Cerebellar cortex (tissue), 1 donor: ENCODE results near the gene CDK9.
"Not testable (repeated sequence)": the region's sequence is repeated elsewhere in the genome, so short reads cannot be mapped to it uniquely, and the experiment has no call there.

Experiments
- DNase-seq: peaks from one replicate; pipeline ENCODE4 v3.0.0-alpha.2; 2015; ENCODE audit warnings: low spot score

CDK9 gene

DNA sequence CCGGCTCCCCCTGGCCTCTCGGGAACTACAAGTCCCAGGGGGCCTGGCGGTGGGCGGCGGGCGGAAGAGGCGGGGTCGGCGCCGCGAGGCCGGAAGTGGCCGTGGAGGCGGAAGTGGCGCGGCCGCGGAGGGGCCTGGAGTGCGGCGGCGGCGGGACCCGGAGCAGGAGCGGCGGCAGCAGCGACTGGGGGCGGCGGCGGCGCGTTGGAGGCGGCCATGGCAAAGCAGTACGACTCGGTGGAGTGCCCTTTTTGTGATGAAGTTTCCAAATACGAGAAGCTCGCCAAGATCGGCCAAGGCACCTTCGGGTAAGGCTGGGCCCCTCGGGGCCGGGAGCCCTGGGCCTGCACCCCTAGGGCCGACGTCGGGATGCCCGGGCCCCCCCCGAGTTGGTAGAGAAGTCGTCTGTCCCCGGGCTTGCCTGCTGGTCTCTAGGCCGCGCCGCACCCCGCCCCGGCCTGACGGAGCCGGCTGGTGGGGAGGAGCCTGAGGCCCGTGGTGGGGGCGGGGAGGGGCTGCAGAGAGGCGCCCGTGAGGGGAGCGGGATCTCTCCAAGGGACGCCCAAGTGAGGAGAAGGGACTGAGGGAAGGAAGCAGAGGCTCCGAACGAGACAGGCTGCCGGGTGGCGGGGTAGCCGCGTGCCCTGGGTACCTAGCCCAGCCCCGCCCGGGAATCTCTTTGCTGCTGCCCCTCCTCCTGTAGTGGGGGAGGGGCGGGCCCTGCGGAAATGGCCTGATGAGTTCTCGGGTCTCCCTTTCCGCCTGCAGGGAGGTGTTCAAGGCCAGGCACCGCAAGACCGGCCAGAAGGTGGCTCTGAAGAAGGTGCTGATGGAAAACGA is at the start of gene CDK9:
CDK9 (plus strand) TSS at position 102 of the 840 bp plus-strand sequence; CDS start at position 217, 115 bp downstream.
- DNase-seq, result peak; percentile 82

DNA sequence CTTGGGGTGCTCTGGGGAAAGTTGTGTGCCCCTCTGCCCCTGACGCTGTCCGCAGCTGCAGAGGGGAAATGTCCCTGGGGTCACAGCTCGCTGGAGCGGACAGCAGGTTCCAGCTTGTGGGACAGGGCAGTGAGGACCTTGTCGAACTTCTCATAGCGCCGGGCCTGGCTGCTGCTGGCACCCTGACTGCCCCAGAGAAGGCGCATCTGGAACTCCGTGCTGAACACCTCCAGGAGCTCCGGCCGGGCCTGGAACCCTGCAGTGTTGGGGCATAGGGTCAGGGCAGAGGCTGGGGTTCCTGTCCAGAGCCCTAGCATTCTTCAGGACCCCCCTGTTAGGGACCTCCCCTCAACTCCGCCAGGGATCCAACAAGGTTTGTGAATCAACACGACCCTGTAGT is 47.2 kb upstream of the CDK9 start:
- DNase-seq, result no peak

DNA sequence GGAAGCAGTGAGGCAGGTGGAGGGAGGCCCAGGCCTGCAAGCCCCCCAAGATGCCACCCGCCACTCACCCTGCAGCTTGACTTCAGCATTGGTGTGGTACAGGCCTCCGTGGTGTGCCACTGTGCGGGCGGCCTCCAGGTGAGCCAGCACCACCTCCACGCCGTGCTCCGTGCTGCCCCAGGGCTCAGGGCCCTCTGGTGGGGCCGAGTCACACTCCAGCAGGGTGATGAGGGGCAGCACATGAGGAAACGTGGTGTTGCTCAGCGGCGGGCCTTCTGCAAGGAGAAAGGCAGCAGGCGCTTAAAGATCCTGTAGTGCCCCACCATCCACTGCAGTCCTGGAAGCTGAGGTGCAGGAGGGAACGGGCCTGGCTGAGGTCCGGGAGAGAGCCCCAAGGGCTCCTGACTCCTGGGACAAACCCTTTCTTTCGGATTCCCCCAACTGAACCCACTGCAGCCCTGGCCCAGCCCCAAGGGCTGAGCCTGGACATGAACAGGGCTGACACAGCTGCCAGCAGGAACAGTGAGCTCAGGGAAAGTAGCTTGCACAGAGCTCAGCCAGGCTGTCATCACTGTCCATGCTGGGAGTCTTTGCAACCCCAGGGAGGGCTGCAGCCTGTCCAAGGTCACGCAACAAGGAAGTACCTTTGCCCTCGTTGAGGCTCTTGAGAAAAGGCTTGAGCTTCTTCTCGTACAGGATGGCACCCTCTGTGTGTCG is 46.1 kb upstream of the CDK9 start:
- no peak for DNase-seq

DNA sequence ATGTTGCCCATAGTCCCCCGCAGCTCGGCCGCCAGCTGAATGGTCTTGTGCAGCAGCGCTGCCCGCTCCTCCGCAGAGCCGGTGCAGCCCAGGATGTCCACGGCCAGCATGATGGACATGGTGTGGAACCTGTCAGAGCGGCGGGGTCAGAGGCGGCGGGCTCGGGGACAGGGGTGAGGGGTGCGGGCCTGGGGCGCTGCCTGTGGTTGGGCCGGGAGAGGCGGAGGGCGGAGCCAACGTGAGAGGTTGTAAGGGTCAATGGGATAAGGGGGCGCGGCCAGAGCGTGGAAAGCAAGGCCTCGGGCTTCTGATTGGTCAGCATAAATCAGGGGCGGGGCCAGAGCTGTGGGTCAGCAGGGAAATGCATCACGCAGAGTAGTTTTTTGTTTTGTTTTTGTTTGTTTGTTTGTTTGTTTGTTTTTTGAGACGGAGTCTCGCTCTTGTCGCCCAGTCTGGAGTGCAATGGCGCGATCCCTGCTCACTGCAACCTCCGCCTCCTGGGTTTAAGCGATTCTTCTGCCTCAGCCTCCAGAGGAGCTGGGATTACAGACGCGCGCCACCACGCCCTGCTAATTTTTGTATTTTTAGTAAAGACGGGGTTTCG is 43.9 kb upstream of the CDK9 start:
- DNase-seq, result peak; percentile 92

DNA sequence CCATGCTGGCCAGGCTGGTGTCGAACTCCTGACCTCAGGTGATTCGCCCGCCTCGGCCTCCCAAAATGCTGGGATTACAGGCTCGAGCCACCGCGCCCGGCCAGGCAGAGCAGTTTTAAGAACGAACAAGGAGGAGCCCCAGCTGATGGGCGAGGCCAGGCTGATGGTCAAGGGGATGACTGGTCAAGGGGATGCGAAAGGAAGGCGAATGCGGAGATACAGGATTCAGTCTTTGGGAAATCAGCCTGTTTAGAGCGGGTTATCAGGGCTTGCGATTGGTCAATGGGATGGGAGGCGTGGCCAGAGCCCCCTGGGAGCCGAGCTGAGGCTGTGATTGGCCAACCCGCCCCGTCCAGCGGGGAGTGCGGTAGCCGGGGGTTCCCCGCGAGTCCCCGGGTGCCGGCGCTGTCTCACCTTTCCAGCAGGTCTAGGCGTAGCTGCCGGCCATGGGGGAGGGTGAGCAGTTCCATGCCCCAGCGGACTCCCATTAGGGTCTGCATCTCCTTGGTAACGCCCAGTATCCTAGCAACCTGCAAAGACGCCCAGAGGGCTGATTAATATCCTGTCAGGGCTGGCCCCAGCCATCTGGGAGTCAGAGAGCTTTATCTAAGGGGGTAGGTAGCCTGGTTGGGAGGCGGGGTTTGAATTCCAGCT is 43.3 kb upstream of the CDK9 start:
- DNase-seq, result peak; percentile 90

DNA sequence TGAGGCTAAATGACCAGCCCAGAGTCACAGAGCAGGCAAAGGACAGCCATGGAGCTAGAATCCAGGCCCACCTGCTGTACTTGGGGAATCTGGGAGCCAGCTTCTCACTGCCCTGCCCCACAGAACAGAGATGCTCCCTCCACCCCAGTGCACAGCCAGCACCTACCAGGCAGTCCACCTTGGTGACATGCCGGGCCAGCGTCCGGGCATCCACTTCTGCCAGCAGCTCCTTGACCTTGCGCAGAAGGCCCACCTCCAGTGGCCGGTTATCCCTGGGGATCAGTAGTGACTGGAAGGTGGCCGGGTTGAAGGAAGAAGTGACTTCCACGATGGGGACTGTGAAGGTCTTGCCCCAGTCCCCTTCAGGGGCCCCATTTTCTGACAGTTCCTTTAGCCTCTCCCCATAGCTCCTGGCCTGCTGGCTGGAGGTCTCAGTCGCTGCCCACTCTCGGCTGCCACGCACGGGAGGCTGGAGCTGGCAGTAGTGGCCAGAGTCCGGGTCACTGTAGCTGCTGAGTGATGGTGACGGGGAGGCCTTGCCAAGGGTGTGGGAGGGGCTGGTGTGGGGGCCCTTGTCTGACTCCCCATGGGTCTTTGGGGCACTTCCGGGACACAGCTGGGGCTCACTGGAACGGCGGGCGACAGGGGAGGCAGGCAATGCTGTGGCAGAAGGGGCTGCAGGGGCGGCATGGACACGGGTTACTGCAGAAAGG is 41.3 kb upstream of the CDK9 start:
- no peak for DNase-seq

DNA sequence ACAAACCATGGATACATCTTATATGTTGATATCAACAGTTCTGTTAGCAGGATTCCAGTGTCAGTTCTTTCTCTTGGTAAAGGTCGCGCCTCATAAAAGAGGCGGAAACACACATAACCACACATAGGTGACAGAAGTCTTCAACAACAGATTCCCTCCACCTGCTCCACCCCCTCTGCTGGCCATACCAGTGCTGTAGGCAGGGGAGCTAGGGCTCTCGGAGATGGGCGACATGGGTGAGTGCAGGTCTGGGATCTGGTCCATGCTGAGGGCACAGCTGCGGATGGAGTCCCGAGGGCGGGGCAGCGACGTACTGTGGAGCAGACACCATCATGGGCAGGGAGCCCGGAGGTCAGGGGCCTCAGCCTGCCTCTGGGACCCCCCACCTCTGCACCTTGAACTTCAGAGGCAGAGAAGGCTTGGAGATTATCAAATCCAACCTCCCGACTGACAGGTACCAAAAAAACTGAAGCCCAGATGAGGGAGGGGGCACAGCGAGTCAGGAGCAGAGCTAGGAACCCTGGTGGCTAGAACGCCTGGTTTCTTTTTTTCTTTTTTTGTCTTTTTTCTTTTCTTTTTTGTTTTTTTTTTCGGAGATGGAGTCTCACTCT is 38.8 kb upstream of the CDK9 start:
- DNase-seq, result no peak

DNA sequence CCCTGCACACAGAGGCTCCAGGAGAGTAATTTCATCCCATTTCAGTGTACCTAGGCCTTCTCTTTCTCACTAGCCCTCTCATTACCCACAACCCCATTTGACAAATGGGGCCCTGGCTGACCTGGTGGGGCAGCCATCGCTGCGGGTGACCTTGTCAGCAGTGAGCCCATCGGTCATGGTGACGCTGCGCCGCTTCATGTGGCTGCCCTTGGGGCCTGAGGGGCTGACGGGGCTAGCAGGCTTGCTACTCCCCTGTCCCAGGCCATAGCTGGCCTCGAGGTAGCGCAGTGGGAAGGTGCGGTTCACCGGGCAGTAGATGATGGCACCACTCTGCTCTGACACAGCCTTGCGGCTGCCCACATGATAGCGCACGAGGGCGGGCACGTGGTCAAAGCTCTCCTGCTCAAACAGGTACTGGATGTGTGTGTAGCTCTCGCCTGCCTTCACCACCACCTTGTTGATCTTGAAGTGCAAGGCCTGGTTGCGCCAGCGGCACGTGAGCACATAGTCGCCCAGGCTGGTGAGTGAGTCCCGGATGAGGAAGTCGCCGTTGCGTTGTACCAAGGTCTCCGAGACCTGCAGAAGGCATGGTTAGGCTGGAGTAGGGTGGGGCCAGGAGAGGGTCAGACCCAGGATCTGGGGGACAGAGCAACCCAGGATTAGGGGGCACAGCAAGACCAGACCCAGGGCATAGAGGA is 36.6 kb upstream of the CDK9 start:
- no peak for DNase-seq

DNA sequence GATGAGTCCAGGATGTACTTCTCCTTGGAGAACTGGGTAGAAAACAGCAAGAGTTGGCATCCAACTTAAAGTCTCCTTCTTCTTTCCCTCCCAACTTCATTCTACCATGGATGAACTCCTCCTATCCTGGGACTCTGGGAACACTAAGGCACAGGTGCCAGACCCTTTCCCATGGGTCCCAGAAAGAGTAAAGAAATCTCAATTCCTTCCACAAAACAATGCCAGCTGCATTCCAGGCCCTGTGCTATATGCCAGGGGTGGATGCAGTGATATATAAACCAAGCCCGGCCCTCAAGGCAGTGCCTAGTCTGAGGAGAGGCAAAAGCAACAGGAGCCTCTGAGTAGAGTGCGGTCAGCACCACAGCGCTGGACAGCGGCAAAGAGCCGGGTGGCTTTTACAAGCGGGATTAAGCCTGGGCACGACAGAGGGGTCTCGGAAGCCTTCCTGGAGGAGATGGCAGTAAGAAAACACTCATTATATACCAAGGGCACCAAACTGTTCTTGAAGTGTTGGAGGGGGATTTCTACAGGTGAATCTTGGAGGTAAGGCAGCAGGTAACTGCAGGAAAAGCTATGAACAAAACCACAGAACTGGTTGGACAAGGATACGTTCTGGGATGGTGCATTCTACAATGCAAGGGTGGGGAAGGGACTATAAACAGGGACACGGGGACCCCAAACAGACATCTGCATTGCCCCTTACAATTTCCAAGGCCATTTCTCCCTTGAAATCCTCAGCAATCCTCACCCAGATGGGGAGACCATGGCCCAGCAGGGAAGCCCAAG is 34.4 kb upstream of the CDK9 start:
- no peak for DNase-seq

DNA sequence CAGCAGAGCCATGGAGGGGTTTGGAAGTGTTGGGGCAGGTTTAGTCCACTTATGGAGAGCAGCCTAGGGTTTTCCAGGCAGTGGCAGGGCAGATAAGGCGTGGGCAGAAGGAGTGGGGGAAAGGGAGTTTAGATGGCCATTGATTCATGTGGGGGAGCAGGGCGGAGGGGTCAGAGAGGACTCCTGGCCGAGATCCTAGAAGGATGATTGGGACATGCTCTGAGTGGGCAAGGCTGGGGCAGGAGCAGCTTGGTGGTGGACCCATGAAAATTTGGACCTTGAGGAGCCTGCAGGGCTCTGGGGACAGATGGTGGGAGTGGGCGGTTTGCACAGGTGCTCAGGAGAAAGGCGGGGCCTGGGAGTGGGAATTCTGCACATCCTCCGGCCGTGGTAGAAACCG is 32.7 kb upstream of the CDK9 start:
- DNase-seq, result no peak

DNA sequence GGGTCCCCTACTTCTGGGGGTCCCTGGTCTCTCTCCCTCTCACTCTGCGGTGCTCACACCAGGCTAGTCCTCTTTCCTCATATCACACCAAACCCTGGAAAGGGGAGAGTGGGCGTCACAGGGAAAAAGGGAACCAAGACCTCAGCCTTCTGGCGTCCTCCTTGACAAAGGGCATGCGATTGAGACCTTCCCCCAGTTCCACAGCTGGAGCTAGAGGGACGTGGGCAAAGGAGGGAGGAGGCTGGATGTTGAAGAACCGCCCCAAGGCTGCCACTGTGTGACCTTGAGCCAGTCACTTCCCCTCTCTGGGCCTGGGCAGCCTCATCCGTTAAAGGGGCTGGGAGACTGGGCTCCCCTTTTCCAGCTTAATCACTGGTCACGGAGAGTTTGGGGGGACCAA is 32.2 kb upstream of the CDK9 start:
- no peak for DNase-seq

DNA sequence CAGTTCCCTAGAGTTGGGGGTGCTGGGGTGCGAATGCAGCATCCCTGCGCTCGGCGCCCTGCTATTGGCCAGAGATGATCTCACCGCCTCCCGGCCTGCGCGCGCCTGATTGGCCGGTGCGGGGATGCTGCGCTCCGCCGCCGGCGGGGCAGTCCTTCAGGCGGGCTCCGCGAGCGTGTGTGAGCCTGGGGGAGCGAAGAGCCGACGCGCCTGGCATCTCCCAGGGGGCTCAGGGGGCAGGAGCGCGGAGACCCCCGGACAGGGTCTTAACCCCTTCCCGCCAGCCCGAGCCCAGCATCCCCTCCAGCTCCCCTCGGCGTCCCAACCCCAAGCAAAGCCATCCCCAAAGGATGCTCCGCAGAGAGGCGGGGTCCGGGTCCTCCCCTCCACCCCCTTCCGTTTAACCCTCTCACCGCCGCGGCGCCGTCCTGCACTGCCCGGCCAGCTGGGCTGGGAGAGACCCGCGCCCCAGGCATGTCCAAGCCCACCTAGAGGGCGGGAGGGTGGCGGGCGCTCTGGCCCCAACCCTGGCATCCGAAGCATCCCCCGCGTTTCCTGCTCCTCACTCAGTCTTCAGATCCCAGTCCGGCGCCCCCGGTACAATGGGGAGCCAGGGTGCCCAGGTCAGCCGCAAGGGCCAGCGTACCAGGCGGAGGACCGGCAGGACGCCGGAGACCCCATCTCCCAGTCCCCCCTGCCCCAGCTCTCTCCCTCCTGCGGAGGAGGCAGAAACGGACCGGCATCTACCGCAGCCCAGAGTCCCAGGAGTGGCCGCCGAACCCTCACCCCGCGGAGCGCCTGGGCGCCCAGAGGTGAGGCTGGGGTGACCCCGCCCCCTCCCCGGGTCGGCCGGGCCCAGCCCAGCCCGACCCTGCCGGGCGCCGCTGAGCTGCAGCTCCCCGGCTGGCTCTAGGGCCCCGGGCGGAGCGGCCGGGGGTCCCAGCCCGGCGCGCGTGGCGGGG is 31.5 kb upstream of the CDK9 start:
- DNase-seq, result peak; percentile 86

DNA sequence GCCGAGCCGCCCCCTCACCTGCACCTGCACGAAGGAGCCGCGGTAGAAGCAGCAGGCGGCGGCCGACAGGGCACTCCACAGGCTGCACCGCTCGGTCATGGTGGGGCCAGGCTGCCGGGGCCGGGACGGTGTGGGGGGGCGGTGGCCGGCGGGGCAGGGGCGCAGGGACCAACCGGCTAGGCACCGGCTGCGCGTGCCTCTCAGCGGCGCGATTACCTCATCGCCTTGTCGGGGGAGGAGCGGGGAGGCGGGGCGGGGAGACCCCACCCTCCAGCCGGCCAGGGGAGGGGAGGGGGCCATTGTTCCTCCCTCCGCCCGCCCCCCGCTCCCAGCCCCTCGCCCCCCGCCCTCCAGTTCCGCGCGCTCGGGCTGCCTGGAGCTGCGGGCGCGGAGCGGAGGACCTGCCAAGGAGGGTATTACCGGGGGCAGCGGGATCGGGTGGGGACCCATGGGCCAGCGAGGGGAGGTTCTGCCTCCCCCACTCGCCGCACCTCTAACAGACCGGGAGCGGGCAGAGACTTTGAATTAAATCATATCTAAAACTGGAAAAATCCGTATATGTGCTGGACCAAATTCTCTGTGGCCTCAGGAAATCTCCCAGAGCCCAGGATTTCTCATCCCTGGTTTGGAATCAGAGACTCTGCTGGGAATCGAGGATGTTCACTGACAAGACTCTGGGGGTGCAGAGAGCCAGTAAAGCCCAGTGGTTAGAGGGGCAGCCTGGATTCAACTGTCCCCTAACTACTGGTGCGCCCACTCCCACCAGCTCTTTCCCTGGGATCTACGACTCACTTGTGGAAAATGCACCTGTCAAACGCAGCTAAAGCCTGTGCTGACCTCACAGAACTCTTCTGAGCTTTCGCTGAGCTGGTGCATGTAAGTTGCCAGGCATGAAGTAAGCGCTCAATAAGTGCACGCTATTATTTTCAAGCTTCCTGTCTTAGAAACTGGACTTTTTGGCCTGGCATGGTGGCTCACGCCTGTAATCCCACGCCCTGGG is 30.5 kb upstream of the CDK9 start:
- DNase-seq, result peak; percentile 61

DNA sequence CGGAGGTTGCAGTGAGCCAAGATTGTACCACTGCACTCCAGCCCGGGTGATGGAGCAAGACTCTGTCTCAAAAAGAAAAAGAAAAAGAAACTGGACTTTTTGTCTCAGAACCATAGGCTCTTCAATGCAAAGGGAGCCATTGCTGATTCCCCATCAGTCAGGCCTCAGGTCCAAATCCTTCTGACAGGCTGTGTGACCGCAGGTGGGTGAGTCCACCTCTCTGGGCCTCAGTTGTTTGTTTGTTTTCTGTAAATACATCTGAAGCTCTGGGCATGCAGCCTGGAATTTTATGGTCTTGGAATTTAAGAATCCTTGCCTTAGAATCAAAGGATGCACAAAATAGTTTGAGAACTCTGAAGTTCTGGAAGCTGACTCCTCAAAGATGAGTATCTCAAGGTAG is 29.6 kb upstream of the CDK9 start:
- no peak for DNase-seq

DNA sequence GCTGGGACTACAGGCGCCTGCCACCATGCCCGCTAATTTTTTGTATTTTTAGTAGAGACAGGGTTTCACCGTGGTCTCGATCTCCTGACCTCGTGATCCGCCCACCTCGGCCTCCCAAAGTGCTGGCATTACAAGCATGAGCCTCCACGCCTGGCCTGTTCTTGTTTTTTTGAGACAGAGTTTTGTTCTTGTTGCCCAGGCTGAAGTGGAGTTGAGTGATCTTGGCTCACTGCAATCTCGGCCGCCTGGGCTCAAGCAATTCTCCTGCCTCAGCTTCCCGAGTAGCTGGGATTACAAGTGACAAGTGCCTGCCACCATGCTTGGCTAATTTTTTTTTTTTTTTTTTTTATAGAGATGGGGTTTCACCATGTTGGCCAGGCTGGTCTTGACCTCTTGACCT is 29.1 kb upstream of the CDK9 start:
- not testable (repeated sequence) for DNase-seq

DNA sequence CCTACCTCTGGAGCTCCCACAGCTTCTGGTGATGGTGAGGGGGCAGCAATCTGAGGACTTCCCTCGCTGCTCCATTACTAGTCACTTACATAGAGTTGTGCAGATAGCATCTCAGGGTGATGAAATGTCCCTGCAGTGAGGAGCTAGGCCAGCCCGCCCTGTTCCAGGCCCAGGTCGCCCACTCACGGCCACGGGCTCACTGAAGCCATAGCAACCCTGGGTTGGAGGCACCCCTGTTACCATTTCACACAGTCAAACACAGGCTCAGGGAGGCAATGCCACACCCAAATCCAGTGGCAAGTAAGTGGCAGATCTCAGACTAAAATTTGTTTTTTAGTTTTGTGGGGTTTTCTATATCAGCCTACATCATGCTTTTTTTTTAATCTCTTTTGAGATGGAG is 27.0 kb upstream of the CDK9 start:
- no peak for DNase-seq

DNA sequence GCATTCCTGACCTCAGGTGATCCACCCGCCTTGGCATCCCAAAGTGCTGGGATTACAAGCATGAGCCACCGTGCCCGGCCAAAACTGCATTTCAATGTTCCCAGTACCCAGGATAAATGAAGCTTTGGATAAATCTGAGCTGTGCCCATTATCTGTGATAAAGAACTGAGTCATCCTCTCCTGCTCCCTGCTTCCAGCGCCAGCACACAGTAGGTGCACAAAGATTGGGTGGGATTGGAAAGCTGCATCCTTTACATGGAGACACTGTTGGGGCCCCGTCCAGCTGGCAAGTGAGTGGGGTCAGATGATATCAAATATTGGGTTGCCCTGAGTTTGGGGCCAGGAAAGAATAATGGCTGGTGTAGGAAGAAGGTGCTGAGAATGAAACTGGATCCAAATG is 24.8 kb upstream of the CDK9 start:
- no peak for DNase-seq
